ENCODE measurements around the gene MBD2. TPM values are rescaled to one million over a fixed set of nuclear protein-coding genes. Genes with fewer than 3 reads are reported as not detected.
"Not testable (repeated sequence)": the region's sequence is repeated elsewhere in the genome, so short reads cannot be mapped to it uniquely, and the experiment has no call there.

Gene MBD2
- 53.5 and 61.3 TPM in 2 replicates for total RNA-seq (2014; rRNA removed; shearing (Covaris generic); ENCODE audit: low replicate concordance)

GRCh38 chr18:54224379-54225014 is at the start of gene MBD2:
MBD2 (minus strand) TSS chr18:54224669; CDS start chr18:54224559, 110 bp downstream.
- Histone ChIP-seq H3K36me3 (ENCODE audit: insufficient read depth, low read length) (peaks cover 20% of the 10 kb centered on the region), H3K9me3 (ENCODE audit: low read length) (no peaks in the 10 kb centered on the region), H2AFZ (ENCODE audit: low read length) (peak within 1 kb of the TSS; percentile 74), H3K27ac (ENCODE audit: low read length) (peak within 1 kb of the TSS; percentile 98), H3K9me2 (replicated peaks; ENCODE audit: insufficient read depth, low read length) (no peaks in the 10 kb centered on the region), H3K79me2 (ENCODE audit: low read length) (peaks cover 42% of the 10 kb centered on the region), H3K9ac (ENCODE audit: low read length) (peak within 1 kb of the TSS; percentile 79), H4K20me1 (ENCODE audit: insufficient read depth, low read depth, low read length) (peaks cover 7% of the 10 kb centered on the region), H3K4me2 (ENCODE audit: low read depth, low read length, poor library complexity, severe bottlenecking) (peak within 1 kb of the TSS; percentile 97), H3K27me3 (ENCODE audit: low read length) (no peaks in the 10 kb centered on the region), H3K4me1 (ENCODE audit: low read length) (peaks cover 44% of the 10 kb centered on the region), H3K4me3 (ENCODE audit: low read length) (peak within 1 kb of the TSS; percentile 77)
- DNase-seq = peak; percentile 98

GRCh38 chr18:54269893-54270844 is 45.7 kb upstream of the MBD2 start:
- Histone ChIP-seq H3K79me2 (ENCODE audit: low read length) (peaks cover 18% of the 10 kb centered on the region), H2AFZ (ENCODE audit: low read length) (peak overlapping the region; percentile 68; the same call in 1 of the 2 replicates), H3K4me2 (ENCODE audit: low read depth, low read length, poor library complexity, severe bottlenecking) (peak overlapping the region; percentile 94), H3K9ac (ENCODE audit: low read length) (peak overlapping the region; percentile 91), H3K27ac (ENCODE audit: low read length) (peak overlapping the region; percentile 93), H4K20me1 (ENCODE audit: insufficient read depth, low read depth, low read length) (no peaks in the 10 kb centered on the region), H3K4me1 (ENCODE audit: low read length) (peaks cover 38% of the 10 kb centered on the region), H3K36me3 (ENCODE audit: insufficient read depth, low read length) (no peaks in the 10 kb centered on the region), H3K9me3 (ENCODE audit: low read length) (no peaks in the 10 kb centered on the region), H3K9me2 (replicated peaks; ENCODE audit: insufficient read depth, low read length) (no peaks in the 10 kb centered on the region), H3K4me3 (ENCODE audit: low read length) (peak overlapping the region; percentile 82), H3K27me3 (ENCODE audit: low read length) (no peaks in the 10 kb centered on the region)
- DNase-seq = no peak

GRCh38 chr18:54268751-54269150 is 44.3 kb upstream of the MBD2 start:
- peak overlapping the region; percentile 94 for H3K4me2 ChIP-seq (ENCODE audit: low read depth, low read length, poor library complexity, severe bottlenecking)
- no peaks in the 10 kb centered on the region for H3K9me3 ChIP-seq (ENCODE audit: low read length)
- H3K79me2 ChIP-seq (ENCODE audit: low read length) = peaks cover 16% of the 10 kb centered on the region
- no peaks in the 10 kb centered on the region for H4K20me1 ChIP-seq (ENCODE audit: insufficient read depth, low read depth, low read length)
- peaks cover 38% of the 10 kb centered on the region for H3K4me1 ChIP-seq (ENCODE audit: low read length)
- H2AFZ ChIP-seq (ENCODE audit: low read length) = peak overlapping the region; percentile 68; the same call in 1 of the 2 replicates
- H3K27me3 ChIP-seq (ENCODE audit: low read length) = no peaks in the 10 kb centered on the region
- H3K27ac ChIP-seq (ENCODE audit: low read length) = peak overlapping the region; percentile 93
- H3K9ac ChIP-seq (ENCODE audit: low read length) = peak overlapping the region; percentile 91
- peak overlapping the region; percentile 82 for H3K4me3 ChIP-seq (ENCODE audit: low read length)
- no peaks in the 10 kb centered on the region for H3K36me3 ChIP-seq (ENCODE audit: insufficient read depth, low read length)
- no peaks in the 10 kb centered on the region for H3K9me2 ChIP-seq (replicated peaks; ENCODE audit: insufficient read depth, low read length)
- no peak for DNase-seq

GRCh38 chr18:54267701-54268100 is 43.2 kb upstream of the MBD2 start:
- Histone ChIP-seq H3K36me3 (ENCODE audit: insufficient read depth, low read length) (no peaks in the 10 kb centered on the region), H3K9ac (ENCODE audit: low read length) (no peak overlapping the region), H3K9me3 (ENCODE audit: low read length) (no peaks in the 10 kb centered on the region), H3K27me3 (ENCODE audit: low read length) (no peaks in the 10 kb centered on the region), H3K9me2 (replicated peaks; ENCODE audit: insufficient read depth, low read length) (no peaks in the 10 kb centered on the region), H3K4me3 (ENCODE audit: low read length) (no peak overlapping the region), H4K20me1 (ENCODE audit: insufficient read depth, low read depth, low read length) (no peaks in the 10 kb centered on the region), H3K79me2 (ENCODE audit: low read length) (peaks cover 16% of the 10 kb centered on the region), H3K4me2 (ENCODE audit: low read depth, low read length, poor library complexity, severe bottlenecking) (no peak overlapping the region), H3K27ac (ENCODE audit: low read length) (no peak overlapping the region), H3K4me1 (ENCODE audit: low read length) (peaks cover 38% of the 10 kb centered on the region), H2AFZ (ENCODE audit: low read length) (no peak overlapping the region)
- no peak for DNase-seq

- Histone ChIP-seq H3K9ac (ENCODE audit: low read length) (no peak overlapping the region), H3K4me2 (ENCODE audit: low read depth, low read length, poor library complexity, severe bottlenecking) (no peak overlapping the region), H3K4me3 (ENCODE audit: low read length) (no peak overlapping the region), H3K79me2 (ENCODE audit: low read length) (no peaks in the 10 kb centered on the region), H4K20me1 (ENCODE audit: insufficient read depth, low read depth, low read length) (no peaks in the 10 kb centered on the region), H3K27ac (ENCODE audit: low read length) (no peak overlapping the region), H3K9me2 (replicated peaks; ENCODE audit: insufficient read depth, low read length) (no peaks in the 10 kb centered on the region), H3K9me3 (ENCODE audit: low read length) (no peaks in the 10 kb centered on the region), H2AFZ (ENCODE audit: low read length) (0 out of 2 replicates have a peak overlapping the region, but pooled peaks have one; percentile 0), H3K27me3 (ENCODE audit: low read length) (no peaks in the 10 kb centered on the region), H3K36me3 (ENCODE audit: insufficient read depth, low read length) (no peaks in the 10 kb centered on the region), H3K4me1 (ENCODE audit: low read length) (peaks cover 6% of the 10 kb centered on the region)
- no peak for DNase-seq
These were observed 39.5 kb upstream of the MBD2 start for GRCh38 chr18:54263904-54264336.

- Histone ChIP-seq H2AFZ (ENCODE audit: low read length) (no peak overlapping the region), H3K27me3 (ENCODE audit: low read length) (no peaks in the 10 kb centered on the region), H3K9me2 (replicated peaks; ENCODE audit: insufficient read depth, low read length) (no peaks in the 10 kb centered on the region), H3K4me1 (ENCODE audit: low read length) (no peaks in the 10 kb centered on the region), H3K9me3 (ENCODE audit: low read length) (no peaks in the 10 kb centered on the region), H3K4me2 (ENCODE audit: low read depth, low read length, poor library complexity, severe bottlenecking) (no peak overlapping the region), H3K36me3 (ENCODE audit: insufficient read depth, low read length) (no peaks in the 10 kb centered on the region), H3K9ac (ENCODE audit: low read length) (no peak overlapping the region), H3K4me3 (ENCODE audit: low read length) (no peak overlapping the region), H3K79me2 (ENCODE audit: low read length) (no peaks in the 10 kb centered on the region), H4K20me1 (ENCODE audit: insufficient read depth, low read depth, low read length) (no peaks in the 10 kb centered on the region), H3K27ac (ENCODE audit: low read length) (no peak overlapping the region)
- DNase-seq = no peak
These were observed 37.4 kb upstream of the MBD2 start for GRCh38 chr18:54261894-54262293.

- Histone ChIP-seq H3K4me3 (ENCODE audit: low read length) (no peak overlapping the region), H3K9me3 (ENCODE audit: low read length) (no peaks in the 10 kb centered on the region), H3K27me3 (ENCODE audit: low read length) (no peaks in the 10 kb centered on the region), H3K36me3 (ENCODE audit: insufficient read depth, low read length) (no peaks in the 10 kb centered on the region), H3K4me1 (ENCODE audit: low read length) (no peaks in the 10 kb centered on the region), H2AFZ (ENCODE audit: low read length) (no peak overlapping the region), H3K9me2 (replicated peaks; ENCODE audit: insufficient read depth, low read length) (no peaks in the 10 kb centered on the region), H3K4me2 (ENCODE audit: low read depth, low read length, poor library complexity, severe bottlenecking) (no peak overlapping the region), H3K27ac (ENCODE audit: low read length) (no peak overlapping the region), H3K79me2 (ENCODE audit: low read length) (no peaks in the 10 kb centered on the region), H4K20me1 (ENCODE audit: insufficient read depth, low read depth, low read length) (no peaks in the 10 kb centered on the region), H3K9ac (ENCODE audit: low read length) (no peak overlapping the region)
- DNase-seq = no peak
These were observed 36.1 kb upstream of the MBD2 start for GRCh38 chr18:54260396-54261072.

GRCh38 chr18:54257818-54258217 is 33.3 kb upstream of the MBD2 start:
- not testable (repeated sequence) for H3K4me2 ChIP-seq (ENCODE audit: low read depth, low read length, poor library complexity, severe bottlenecking); H3K79me2 ChIP-seq (ENCODE audit: low read length); H3K4me1 ChIP-seq (ENCODE audit: low read length); H3K36me3 ChIP-seq (ENCODE audit: insufficient read depth, low read length); H3K4me3 ChIP-seq (ENCODE audit: low read length); H4K20me1 ChIP-seq (ENCODE audit: insufficient read depth, low read depth, low read length); H3K9ac ChIP-seq (ENCODE audit: low read length); H3K27ac ChIP-seq (ENCODE audit: low read length); H2AFZ ChIP-seq (ENCODE audit: low read length); H3K9me3 ChIP-seq (ENCODE audit: low read length); H3K27me3 ChIP-seq (ENCODE audit: low read length); H3K9me2 ChIP-seq (replicated peaks; ENCODE audit: insufficient read depth, low read length); DNase-seq

Measured in Karpas-422 (cell line).